Osteoblast (primary cell): ENCODE measurements around the gene PRR4. TPM values are rescaled to one million over a fixed set of nuclear protein-coding genes. Genes with fewer than 3 reads are reported as not detected.

ENCODE experiments used
- DNase-seq: peaks from one replicate; pipeline ENCODE4 v3.0.0; 2011; ENCODE audit warnings: low spot score, mixed read lengths; ENCODE audit not compliant: insufficient read length; ENCODE audit errors: missing footprints
- H2AFZ ChIP-seq: 2 replicates; pipeline ENCODE4 v1.6.0; 2011; ENCODE audit warnings: mild to moderate bottlenecking, low read length
- H3K27ac ChIP-seq: 2 replicates; pipeline ENCODE4 v1.5.1; 2011; ENCODE audit warnings: mild to moderate bottlenecking, low read depth, low read length, moderate library complexity
- H3K27me3 ChIP-seq: 2 replicates; pipeline ENCODE4 v1.6.0; 2012; ENCODE audit warnings: mild to moderate bottlenecking, control low read depth, inconsistent platforms, low read length, moderate library complexity; ENCODE audit not compliant: insufficient read depth
- H3K36me3 ChIP-seq: 2 replicates; pipeline ENCODE4 v1.5.1; 2011; ENCODE audit warnings: mild to moderate bottlenecking, low read length, control low read depth, moderate library complexity; ENCODE audit not compliant: insufficient read depth
- H3K4me1 ChIP-seq: 2 replicates; pipeline ENCODE4 v1.5.1; 2011; ENCODE audit warnings: mild to moderate bottlenecking, low read length, control low read depth, moderate library complexity; ENCODE audit not compliant: insufficient read depth
- H3K4me2 ChIP-seq: 2 replicates; pipeline ENCODE4 v1.6.0; 2011; ENCODE audit warnings: mild to moderate bottlenecking, low read length; ENCODE audit not compliant: insufficient read depth
- H3K4me3 ChIP-seq: fragments of 200-600 bp; sonication (generic); 3 replicates; pipeline ENCODE4 v1.5.1; 2012; ENCODE audit warnings: mild to moderate bottlenecking, low read length, inconsistent platforms; ENCODE audit not compliant: insufficient read depth
- H3K79me2 ChIP-seq: 2 replicates; pipeline ENCODE4 v1.6.0; 2012; ENCODE audit warnings: mild to moderate bottlenecking, low read length, control low read depth, inconsistent platforms; ENCODE audit not compliant: insufficient read depth
- H3K9me3 ChIP-seq: 2 replicates; pipeline ENCODE4 v1.5.1; 2011; ENCODE audit warnings: low read depth, low read length, control low read depth
- H4K20me1 ChIP-seq: 2 replicates; pipeline ENCODE4 v1.6.0; 2012; ENCODE audit warnings: mild to moderate bottlenecking, low read length, control low read depth; ENCODE audit not compliant: insufficient read depth
- total RNA-seq: library from RNA; depleted of rRNA; stranded (reverse); fragments of >200 nt; gene quantifications from 2 replicates; pipeline ENCODE4 v1.2.3, GENCODE V29; 2012
- TF ChIP-seq, protein P1 (sequence below): IDR thresholded peaks from 2 replicates; pipeline ENCODE4 v1.5.1; 2011; ENCODE audit warnings: mild to moderate bottlenecking, low read depth, low read length, moderate library complexity; ENCODE audit errors: extremely low read depth

PRR4 gene
- total RNA-seq, 1 donor = 2.9 TPM

DNA sequence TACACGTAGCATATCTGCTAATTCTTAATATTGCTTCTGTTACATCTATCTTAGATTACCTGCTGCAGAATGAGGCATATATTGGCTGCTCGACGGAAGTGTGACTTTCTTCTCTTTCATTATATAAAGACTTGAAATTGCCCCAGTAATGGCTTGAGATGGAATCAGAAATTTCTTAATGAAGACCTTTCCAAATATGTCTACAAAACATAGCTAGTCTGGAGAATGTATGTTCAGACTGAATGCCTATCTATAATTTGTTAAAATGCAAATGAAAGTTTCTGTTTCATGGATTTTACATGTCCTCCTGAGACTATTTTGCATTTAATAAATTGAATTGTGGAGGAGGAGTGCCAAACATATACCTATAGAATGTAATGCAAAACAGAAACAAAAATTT is 23.0 kb downstream of the PRR4 start, which contains the start of gene TAS2R10:
TAS2R10 (minus strand) TSS at position 101 of the 400 bp plus-strand sequence; CDS start at position 12, 89 bp downstream.
- no peak within 1 kb of the TSS for H2AFZ ChIP-seq
- no peaks in the 10 kb centered on the region for H3K27me3 ChIP-seq
- DNase-seq = no peak
- no peaks in the 10 kb centered on the region for H3K36me3 ChIP-seq
- H3K4me2 ChIP-seq = no peak within 1 kb of the TSS
- no peaks in the 10 kb centered on the region for H4K20me1 ChIP-seq
- H3K4me3 ChIP-seq = no peak within 1 kb of the TSS
- no peak within 1 kb of the TSS for H3K27ac ChIP-seq
- H3K79me2 ChIP-seq = no peaks in the 10 kb centered on the region
- TF ChIP-seq, protein P1, sequence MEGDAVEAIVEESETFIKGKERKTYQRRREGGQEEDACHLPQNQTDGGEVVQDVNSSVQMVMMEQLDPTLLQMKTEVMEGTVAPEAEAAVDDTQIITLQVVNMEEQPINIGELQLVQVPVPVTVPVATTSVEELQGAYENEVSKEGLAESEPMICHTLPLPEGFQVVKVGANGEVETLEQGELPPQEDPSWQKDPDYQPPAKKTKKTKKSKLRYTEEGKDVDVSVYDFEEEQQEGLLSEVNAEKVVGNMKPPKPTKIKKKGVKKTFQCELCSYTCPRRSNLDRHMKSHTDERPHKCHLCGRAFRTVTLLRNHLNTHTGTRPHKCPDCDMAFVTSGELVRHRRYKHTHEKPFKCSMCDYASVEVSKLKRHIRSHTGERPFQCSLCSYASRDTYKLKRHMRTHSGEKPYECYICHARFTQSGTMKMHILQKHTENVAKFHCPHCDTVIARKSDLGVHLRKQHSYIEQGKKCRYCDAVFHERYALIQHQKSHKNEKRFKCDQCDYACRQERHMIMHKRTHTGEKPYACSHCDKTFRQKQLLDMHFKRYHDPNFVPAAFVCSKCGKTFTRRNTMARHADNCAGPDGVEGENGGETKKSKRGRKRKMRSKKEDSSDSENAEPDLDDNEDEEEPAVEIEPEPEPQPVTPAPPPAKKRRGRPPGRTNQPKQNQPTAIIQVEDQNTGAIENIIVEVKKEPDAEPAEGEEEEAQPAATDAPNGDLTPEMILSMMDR = no peak
- H3K9me3 ChIP-seq = no peaks in the 10 kb centered on the region
- no peaks in the 10 kb centered on the region for H3K4me1 ChIP-seq

DNA sequence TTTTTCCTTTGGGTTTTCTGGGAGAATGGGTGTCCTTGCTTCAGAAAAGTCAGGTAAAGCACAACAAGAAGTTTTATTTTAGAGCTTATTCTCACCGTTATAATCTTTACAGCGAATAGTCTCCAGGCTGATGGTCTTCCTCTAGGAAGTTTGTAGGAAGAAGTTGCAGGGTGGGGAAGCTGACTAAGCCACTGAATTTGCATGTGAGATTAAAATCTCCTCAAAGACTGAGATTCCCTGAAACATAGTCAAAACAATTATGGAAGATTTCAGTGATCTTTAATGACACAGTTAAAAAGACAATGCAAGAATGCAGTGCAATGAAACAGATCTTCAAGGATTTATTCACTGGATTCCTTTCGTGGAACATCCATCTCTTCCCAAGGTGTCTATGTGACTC is 24.3 kb downstream of the PRR4 start:
- no peak overlapping the region for H3K4me3 ChIP-seq
- no peak overlapping the region for H3K27ac ChIP-seq
- no peaks in the 10 kb centered on the region for H4K20me1 ChIP-seq
- H3K36me3 ChIP-seq = no peaks in the 10 kb centered on the region
- H3K9me3 ChIP-seq = no peaks in the 10 kb centered on the region
- H3K4me2 ChIP-seq = no peak overlapping the region
- DNase-seq = no peak
- H3K27me3 ChIP-seq = no peaks in the 10 kb centered on the region
- H3K4me1 ChIP-seq = no peaks in the 10 kb centered on the region
- TF ChIP-seq, protein P1 = no peak
- H2AFZ ChIP-seq = no peak overlapping the region
- no peaks in the 10 kb centered on the region for H3K79me2 ChIP-seq

DNA sequence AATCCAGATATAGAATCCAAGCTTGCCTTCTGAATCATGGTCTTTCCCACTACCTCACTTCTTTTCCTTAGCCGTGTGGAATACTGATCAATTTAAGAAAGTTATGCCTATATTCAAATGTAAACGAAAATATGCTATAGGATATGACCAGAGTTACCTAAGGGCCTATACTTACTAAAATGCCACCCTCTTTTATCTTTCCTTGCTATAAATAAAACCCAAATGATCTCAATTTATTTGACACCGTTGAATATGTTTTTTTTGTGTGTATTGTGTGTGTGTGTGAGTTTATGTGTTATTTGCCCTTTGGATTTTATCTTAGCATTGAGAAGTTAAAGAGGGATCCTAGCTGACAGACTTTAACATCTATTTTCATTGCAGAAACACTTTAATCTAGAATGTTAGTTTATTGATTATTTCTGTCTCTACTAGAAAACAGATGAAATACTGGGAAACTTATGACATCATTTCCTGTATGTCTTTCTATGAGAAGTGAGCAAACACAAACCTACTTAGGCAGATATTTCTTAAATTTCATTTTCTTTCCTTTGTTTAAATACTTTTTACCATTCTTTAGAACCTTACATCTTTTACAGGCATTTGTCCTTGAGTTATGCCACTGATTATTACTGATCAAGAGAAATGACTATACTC is 37.3 kb downstream of the PRR4 start:
- no peaks in the 10 kb centered on the region for H3K4me1 ChIP-seq
- no peaks in the 10 kb centered on the region for H3K9me3 ChIP-seq
- no peaks in the 10 kb centered on the region for H3K79me2 ChIP-seq
- no peak overlapping the region for H3K27ac ChIP-seq
- TF ChIP-seq, protein P1 = no peak
- no peak overlapping the region for H2AFZ ChIP-seq
- no peaks in the 10 kb centered on the region for H3K27me3 ChIP-seq
- H3K4me3 ChIP-seq = no peak overlapping the region
- H3K36me3 ChIP-seq = no peaks in the 10 kb centered on the region
- H3K4me2 ChIP-seq = no peak overlapping the region
- DNase-seq = no peak
- no peaks in the 10 kb centered on the region for H4K20me1 ChIP-seq

DNA sequence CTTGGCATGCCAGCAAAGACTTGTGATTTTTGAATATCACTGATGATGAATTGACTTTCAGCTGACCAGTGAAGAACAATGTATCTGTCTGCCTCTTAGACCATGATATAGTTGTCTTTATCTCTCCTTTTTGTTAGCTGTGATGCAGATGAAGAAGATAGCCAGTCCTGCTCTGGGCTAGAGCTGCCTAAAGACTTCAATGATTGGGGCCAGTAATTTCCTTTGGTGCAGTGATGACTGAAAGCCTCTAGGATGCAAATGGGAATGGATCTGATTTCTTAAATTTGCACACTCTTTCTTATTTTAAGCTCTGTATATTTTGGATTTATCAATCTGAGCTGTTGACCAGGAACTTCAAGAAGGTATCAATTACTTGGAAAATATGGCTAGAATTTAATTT is 39.2 kb downstream of the PRR4 start, which contains the start of gene TAS2R9:
TAS2R9 (minus strand) TSS at position 101 of the 400 bp plus-strand sequence; CDS start at position 8, 93 bp downstream.
- Histone ChIP-seq H3K4me1 (no peaks in the 10 kb centered on the region), H3K4me2 (no peak within 1 kb of the TSS), H3K27me3 (no peaks in the 10 kb centered on the region), H3K27ac (no peak within 1 kb of the TSS), H3K79me2 (no peaks in the 10 kb centered on the region), H2AFZ (no peak within 1 kb of the TSS), H4K20me1 (no peaks in the 10 kb centered on the region), H3K4me3 (no peak within 1 kb of the TSS), H3K9me3 (no peaks in the 10 kb centered on the region), H3K36me3 (no peaks in the 10 kb centered on the region)
- TF ChIP-seq, protein P1 = no peak
- DNase-seq = no peak
